Measurements from ENCODE around the gene ZNF408. TPM values are rescaled to one million over a fixed set of nuclear protein-coding genes. Genes with fewer than 3 reads are reported as not detected.

The ZNF408 gene
- total and polyA plus RNA-seq, 12 donors: 2.2 to 13.8 (median 9.2) TPM

DNA sequence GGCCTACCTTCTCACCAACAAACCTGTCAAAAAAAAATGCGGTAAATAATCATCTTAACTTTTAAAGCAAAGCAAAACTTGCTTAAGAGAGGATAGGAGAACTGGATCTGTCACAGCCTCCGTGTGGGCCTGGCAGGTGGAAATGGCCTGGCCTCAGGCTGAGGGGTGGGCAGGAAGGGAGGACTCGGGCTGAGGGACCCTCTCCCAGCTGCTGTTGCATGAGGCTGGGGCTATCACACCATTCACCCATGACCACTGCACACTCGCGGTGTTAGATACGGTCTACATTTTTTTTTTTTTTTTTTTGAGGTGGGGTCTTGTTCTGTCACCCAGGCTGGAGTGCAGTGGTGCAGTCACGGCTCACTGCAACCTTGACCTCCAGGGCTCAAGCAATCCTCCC lies 24.9 kb upstream of the ZNF408 start:
- peak in 1 of 7 donors; percentile 16 for DNase-seq
- H3K36me3 ChIP-seq (replicated peaks in 1 of 2): peaks cover 0 to 70% of the 10 kb centered on the region in 2 donors
- WGBS, 4 donors: 71 to 80% (median 74%) methylated on average over 7 of the region's 7 CpGs

DNA sequence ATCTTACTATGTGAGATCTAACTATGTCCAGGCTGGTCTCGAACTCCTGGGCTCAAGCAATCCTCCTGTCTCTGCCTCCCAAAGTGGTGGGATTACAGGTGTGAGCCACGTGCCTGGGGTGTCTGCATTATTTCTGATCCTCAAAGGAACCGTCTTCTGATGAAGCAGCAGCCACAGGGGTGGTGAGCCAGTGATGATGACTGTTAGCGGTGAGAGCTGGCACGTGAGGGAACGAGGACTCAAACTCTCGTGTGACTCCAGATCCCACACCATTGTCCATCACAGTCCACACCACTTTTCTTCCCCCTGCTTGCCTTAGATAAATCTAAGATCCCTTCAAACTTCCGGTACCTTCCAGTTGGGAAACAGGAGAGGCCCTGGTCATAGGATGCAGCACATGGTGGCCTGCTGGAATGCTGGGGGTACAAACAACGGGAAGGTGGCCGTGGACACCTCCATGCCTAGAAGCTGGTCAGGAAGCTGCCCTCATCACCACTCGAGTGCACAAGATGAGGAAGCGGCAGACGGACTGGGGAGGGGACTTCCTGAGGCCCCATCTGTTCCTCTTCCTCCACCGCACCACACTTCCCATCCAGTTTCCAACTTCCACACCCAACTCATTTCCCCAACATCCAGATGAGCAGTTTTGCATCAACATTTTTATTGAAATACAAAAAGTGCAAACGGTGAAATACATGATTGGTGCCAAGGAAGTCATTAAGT lies 24.2 kb upstream of the ZNF408 start:
- H3K27ac ChIP-seq: peak overlapping the region in 3 of 5 donors; percentile 61 to 88 (median 86)
- H3K9me3 ChIP-seq (replicated peaks in 1 of 3): no peaks in the 10 kb centered on the region
- DNase-seq: peak in 1 of 7 donors; percentile 38
- TF ChIP-seq, protein P1, sequence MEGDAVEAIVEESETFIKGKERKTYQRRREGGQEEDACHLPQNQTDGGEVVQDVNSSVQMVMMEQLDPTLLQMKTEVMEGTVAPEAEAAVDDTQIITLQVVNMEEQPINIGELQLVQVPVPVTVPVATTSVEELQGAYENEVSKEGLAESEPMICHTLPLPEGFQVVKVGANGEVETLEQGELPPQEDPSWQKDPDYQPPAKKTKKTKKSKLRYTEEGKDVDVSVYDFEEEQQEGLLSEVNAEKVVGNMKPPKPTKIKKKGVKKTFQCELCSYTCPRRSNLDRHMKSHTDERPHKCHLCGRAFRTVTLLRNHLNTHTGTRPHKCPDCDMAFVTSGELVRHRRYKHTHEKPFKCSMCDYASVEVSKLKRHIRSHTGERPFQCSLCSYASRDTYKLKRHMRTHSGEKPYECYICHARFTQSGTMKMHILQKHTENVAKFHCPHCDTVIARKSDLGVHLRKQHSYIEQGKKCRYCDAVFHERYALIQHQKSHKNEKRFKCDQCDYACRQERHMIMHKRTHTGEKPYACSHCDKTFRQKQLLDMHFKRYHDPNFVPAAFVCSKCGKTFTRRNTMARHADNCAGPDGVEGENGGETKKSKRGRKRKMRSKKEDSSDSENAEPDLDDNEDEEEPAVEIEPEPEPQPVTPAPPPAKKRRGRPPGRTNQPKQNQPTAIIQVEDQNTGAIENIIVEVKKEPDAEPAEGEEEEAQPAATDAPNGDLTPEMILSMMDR (IDR thresholded peaks at IDR 0.05): no peak
- TF ChIP-seq POLR2A (IDR thresholded peaks at IDR 0.05): no peak
- no peak overlapping the region for H3K4me3 ChIP-seq
- H3K27me3 ChIP-seq: no peaks in the 10 kb centered on the region
- peaks cover 0 to 70% of the 10 kb centered on the region in 2 donors for H3K36me3 ChIP-seq (replicated peaks in 1 of 2)
- H3K4me1 ChIP-seq (replicated peaks in 1 of 2): peaks cover 17 to 27% of the 10 kb centered on the region in 2 donors
- intact Hi-C loops (cut with DNase I): no loop called here
- 79 to 81% (median 80%) methylated on average over 14 to 15 of the region's 15 CpGs for WGBS, 4 donors

More for the DNA sequence above, 24.9 kb upstream of the ZNF408 start:
- Histone ChIP-seq H3K4me3 (no peak overlapping the region), H3K4me1 (replicated peaks in 1 of 2) (peaks cover 17 to 27% of the 10 kb centered on the region in 2 donors), H3K27ac (peak overlapping the region; percentile 22 to 89 (median 86)), H3K27me3 (no peaks in the 10 kb centered on the region), H3K9me3 (replicated peaks in 1 of 3) (no peaks in the 10 kb centered on the region)
- intact Hi-C loops (cut with DNase I): no loop called here
- TF ChIP-seq POLR2A (IDR thresholded peaks at IDR 0.05): no peak
- TF ChIP-seq, protein P1 (IDR thresholded peaks at IDR 0.05): no peak

DNA sequence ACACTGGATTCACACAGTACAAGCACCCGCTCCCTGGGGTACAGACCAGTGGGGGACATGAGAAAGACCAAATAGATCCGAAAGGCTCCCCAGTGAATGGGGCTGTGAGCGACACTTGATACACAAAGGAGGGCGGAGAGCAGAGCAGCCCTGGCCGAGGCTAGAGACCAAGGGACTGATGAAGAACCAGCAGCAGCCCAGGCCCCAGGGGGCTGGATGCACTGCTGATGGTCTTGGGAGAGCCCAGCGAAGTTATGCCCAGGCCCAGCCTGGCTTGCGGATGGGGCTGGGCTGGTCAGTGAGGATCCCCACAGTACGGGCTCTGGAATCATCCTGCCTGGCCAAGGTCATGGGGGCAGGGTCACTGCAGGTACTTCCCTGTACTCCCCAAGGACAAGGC lies 23.7 kb upstream of the ZNF408 start:
- Histone ChIP-seq H3K27me3 (no peaks in the 10 kb centered on the region), H3K4me3 (no peak overlapping the region), H3K36me3 (replicated peaks in 1 of 2) (peaks cover 0 to 70% of the 10 kb centered on the region in 2 donors), H3K4me1 (replicated peaks in 1 of 2) (peaks cover 17 to 27% of the 10 kb centered on the region in 2 donors), H3K9me3 (replicated peaks in 1 of 3) (no peaks in the 10 kb centered on the region), H3K27ac (peak overlapping the region in 3 of 5 donors; percentile 10 to 88 (median 61))
- intact Hi-C loops (cut with DNase I): no loop called here
- 82 to 95% (median 89%) methylated on average over 5 to 8 of the region's 8 CpGs for WGBS, 4 donors
- peak in 1 of 7 donors; percentile 19 for DNase-seq
- TF ChIP-seq, protein P1 (IDR thresholded peaks at IDR 0.05): no peak
- no peak for TF ChIP-seq POLR2A (IDR thresholded peaks at IDR 0.05)

DNA sequence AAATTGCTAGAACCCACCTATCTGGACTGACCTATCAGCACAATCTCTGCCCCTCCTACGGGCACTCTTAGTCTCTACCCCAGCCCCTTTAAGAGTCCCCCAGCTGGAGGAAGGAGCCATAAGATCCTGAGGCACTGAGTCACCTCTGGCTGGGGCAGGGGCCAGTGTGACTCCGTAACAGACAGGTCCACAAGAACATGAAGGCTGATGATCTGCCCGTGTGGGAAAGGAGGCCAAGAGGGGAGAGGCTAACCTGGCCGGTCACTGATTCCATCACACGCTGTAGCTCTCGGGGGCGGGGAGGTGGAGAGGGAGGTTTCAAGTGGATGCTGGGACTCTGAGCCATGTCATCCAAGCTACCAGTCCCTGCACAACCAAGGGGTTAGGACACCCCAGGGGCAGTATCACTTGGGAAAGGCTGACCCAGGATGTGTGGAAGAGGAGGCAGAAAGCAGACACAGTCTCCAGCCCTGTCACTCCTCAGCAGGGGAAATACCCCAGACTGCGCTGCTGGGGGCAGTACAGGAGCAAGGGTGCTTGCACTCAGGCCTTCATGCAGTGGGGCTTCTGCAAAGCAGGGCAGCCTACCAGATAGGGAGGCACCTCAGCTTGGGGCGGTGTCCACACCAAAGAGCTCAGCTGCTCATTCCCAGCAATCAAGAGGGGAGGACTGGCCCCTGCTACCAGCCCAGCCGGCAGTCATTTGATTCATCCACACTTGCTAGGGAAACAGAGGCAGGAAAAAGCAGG lies 22.7 kb upstream of the ZNF408 start:
- intact Hi-C loops (cut with DNase I): no loop called here
- Histone ChIP-seq H3K36me3 (replicated peaks in 1 of 2) (peaks cover 0 to 65% of the 10 kb centered on the region in 2 donors), H3K27me3 (no peaks in the 10 kb centered on the region), H3K4me3 (no peak overlapping the region), H3K27ac (peak overlapping the region in 3 of 5 donors; percentile 10 to 56 (median 30)), H3K4me1 (replicated peaks in 1 of 2) (peaks cover 17 to 28% of the 10 kb centered on the region in 2 donors), H3K9me3 (replicated peaks in 1 of 3) (no peaks in the 10 kb centered on the region)
- TF ChIP-seq, protein P1 (IDR thresholded peaks at IDR 0.05): no peak
- TF ChIP-seq POLR2A (IDR thresholded peaks at IDR 0.05): no peak
- 67 to 80% (median 77%) methylated on average over 6 to 10 of the region's 10 CpGs for WGBS, 4 donors
- peak in 3 of 7 donors; percentile 46 to 60 (median 57) for DNase-seq
